Neural cell (in vitro differentiated cells): Measurements from ENCODE around the gene RDX. TPM values are rescaled to one million over a fixed set of nuclear protein-coding genes. Genes with fewer than 3 reads are reported as not detected.
A peak's percentile ranks its signal among the peaks of the same experiment; 100 is the strongest.

Experiments used
- H2AFZ ChIP-seq: fragments of 200-600, 300-800 bp; sonication (generic), shearing (Covaris generic); 2 replicates; pipeline ENCODE4 v1.6.0; 2014; ENCODE audit warnings: low read depth, mild to moderate bottlenecking, antibody characterized with exemption, low read length, moderate library complexity
- H3F3A ChIP-seq: fragments of 200-600 bp; shearing (Covaris generic); 2 replicates; pipeline ENCODE4 v1.6.1; 2016; ENCODE audit warnings: mild to moderate bottlenecking, moderate library complexity, mixed read lengths, antibody characterized with exemption, low read length; ENCODE audit not compliant: insufficient read depth, poor library complexity, severe bottlenecking
- H3K27ac ChIP-seq: fragments of 200-600, 300-800 bp; sonication (generic), shearing (Covaris generic); 2 replicates; pipeline ENCODE4 v1.5.1; 2014; ENCODE audit warnings: mild to moderate bottlenecking, low read length, moderate library complexity
- H3K27me3 ChIP-seq: fragments of 300-800, 200-600 bp; sonication (generic), shearing (Covaris generic); 2 replicates; pipeline ENCODE4 v1.6.0; 2014; ENCODE audit warnings: mild to moderate bottlenecking, low read depth, low read length, moderate library complexity; ENCODE audit not compliant: insufficient read depth
- H3K36me3 ChIP-seq: fragments of 300-800, 200-600 bp; sonication (generic), shearing (Covaris generic); 2 replicates; pipeline ENCODE4 v1.5.1; 2014; ENCODE audit warnings: mild to moderate bottlenecking, antibody characterized with exemption, low read length, moderate library complexity; ENCODE audit not compliant: insufficient read depth
- H3K4me2 ChIP-seq: fragments of 300-800, 200-600 bp; sonication (generic), shearing (Covaris generic); 2 replicates; pipeline ENCODE4 v1.6.0; 2014; ENCODE audit warnings: mild to moderate bottlenecking, low read length
- H3K4me3 ChIP-seq: fragments of 300-800, 200-600 bp; sonication (generic), shearing (Covaris generic); 2 replicates; pipeline ENCODE4 v1.5.1; 2014; ENCODE audit warnings: mild to moderate bottlenecking, low read length, moderate library complexity
- H3K79me2 ChIP-seq: fragments of 200-600 bp; shearing (Covaris generic); replicated peaks from 2 replicates; pipeline ENCODE4 v1.6.0; 2014; ENCODE audit warnings: mild to moderate bottlenecking, low read length, moderate library complexity; ENCODE audit not compliant: insufficient read depth
- H3K9ac ChIP-seq: fragments of 300-800, 200-600 bp; sonication (generic), shearing (Covaris generic); 2 replicates; pipeline ENCODE4 v1.6.1; 2016; ENCODE audit warnings: mild to moderate bottlenecking, low read length, mixed read lengths
- H3K9me2 ChIP-seq: fragments of 200-600 bp; shearing (Covaris generic); 2 replicates; pipeline ENCODE4 v1.6.1; 2016; ENCODE audit warnings: mild to moderate bottlenecking, low read length, mixed read lengths; ENCODE audit not compliant: insufficient read depth
- H3K9me3 ChIP-seq: fragments of 200-600, 300-800 bp; sonication (generic), shearing (Covaris generic); 2 replicates; pipeline ENCODE4 v1.6.1; 2016; ENCODE audit warnings: mild to moderate bottlenecking, mixed run types, low read length, moderate library complexity, mixed read lengths
- H4K20me1 ChIP-seq: fragments of 200-600 bp; shearing (Covaris generic); 2 replicates; pipeline ENCODE4 v1.6.1; 2016; ENCODE audit warnings: mild to moderate bottlenecking, mixed run types; ENCODE audit not compliant: insufficient read depth
- CTCF ChIP-seq: fragments of 450-650 bp; IDR thresholded peaks from 2 replicates; pipeline ENCODE4 v1.5.1; 2014; ENCODE audit warnings: antibody characterized with exemption, mild to moderate bottlenecking, moderate library complexity; ENCODE audit not compliant: poor library complexity, severe bottlenecking
- EP300 ChIP-seq: fragments of 450-650 bp; conservative IDR thresholded peaks from 2 replicates; pipeline ENCODE4 v1.6.1; 2014; ENCODE audit warnings: antibody characterized with exemption, mild to moderate bottlenecking, moderate library complexity; ENCODE audit not compliant: poor library complexity, severe bottlenecking
- EZH2 ChIP-seq: fragments of 200-600, 300-800 bp; shearing (Covaris generic), sonication (generic); IDR thresholded peaks from 2 replicates; pipeline ENCODE4 v1.6.1; 2014; ENCODE audit warnings: antibody characterized with exemption, low read length, borderline replicate concordance, mild to moderate bottlenecking; ENCODE audit not compliant: insufficient read depth, poor library complexity, severe bottlenecking
- MXI1 ChIP-seq: fragments of 450-650 bp; conservative IDR thresholded peaks from 2 replicates; pipeline ENCODE4 v1.6.1; 2014; ENCODE audit warnings: antibody characterized with exemption, mild to moderate bottlenecking; ENCODE audit not compliant: poor library complexity, severe bottlenecking
- POLR2AphosphoS5 ChIP-seq: IDR thresholded peaks from 2 replicates; pipeline ENCODE4 v1.6.1; 2012
- RAD21 ChIP-seq: fragments of 450-650 bp; conservative IDR thresholded peaks from 2 replicates; pipeline ENCODE4 v1.6.1; 2014; ENCODE audit warnings: antibody characterized with exemption, mild to moderate bottlenecking, moderate library complexity
- REST ChIP-seq: IDR thresholded peaks from 2 replicates; pipeline ENCODE4 v1.6.1; 2012; ENCODE audit warnings: borderline replicate concordance
- SMC3 ChIP-seq: fragments of 450-650 bp; conservative IDR thresholded peaks from 2 replicates; pipeline ENCODE4 v1.6.1; 2014; ENCODE audit warnings: antibody characterized with exemption, mild to moderate bottlenecking, moderate library complexity; ENCODE audit not compliant: poor library complexity
- TAF1 ChIP-seq: IDR thresholded peaks from 2 replicates; pipeline ENCODE4 v1.6.1; 2012; ENCODE audit warnings: low read depth
- polyA plus RNA-seq: library from polyadenylated mRNA; depleted of rRNA; stranded (reverse); fragments of >200 nt; gene quantifications from 2 replicates; pipeline ENCODE4 v1.2.3, GENCODE V29; 2014

The RDX gene
- polyA plus RNA-seq, 1 donor from 2014 or later: 39.0 TPM

- Histone ChIP-seq H3K9me3 (no peaks in the 10 kb centered on the region), H3K27ac (no peak overlapping the region), H3K4me3 (no peak overlapping the region), H2AFZ (no peak overlapping the region), H3K36me3 (peaks cover 7% of the 10 kb centered on the region), H3K27me3 (no peaks in the 10 kb centered on the region), H3F3A (no peaks in the 10 kb centered on the region), H3K79me2 (peaks cover 96% of the 10 kb centered on the region), H3K9ac (no peak overlapping the region), H3K9me2 (no peaks in the 10 kb centered on the region), H3K4me2 (no peak overlapping the region), H4K20me1 (no peaks in the 10 kb centered on the region)
- no peak for TF ChIP-seq POLR2AphosphoS5
- no peak for TF ChIP-seq EZH2
- TF ChIP-seq REST: no peak
- TF ChIP-seq RAD21: no peak
- TF ChIP-seq MXI1: no peak
- TF ChIP-seq EP300: no peak
- TF ChIP-seq CTCF: no peak
Measured at GRCh38 chr11:110141812-110142211, 154.6 kb downstream of the RDX start.

DNA sequence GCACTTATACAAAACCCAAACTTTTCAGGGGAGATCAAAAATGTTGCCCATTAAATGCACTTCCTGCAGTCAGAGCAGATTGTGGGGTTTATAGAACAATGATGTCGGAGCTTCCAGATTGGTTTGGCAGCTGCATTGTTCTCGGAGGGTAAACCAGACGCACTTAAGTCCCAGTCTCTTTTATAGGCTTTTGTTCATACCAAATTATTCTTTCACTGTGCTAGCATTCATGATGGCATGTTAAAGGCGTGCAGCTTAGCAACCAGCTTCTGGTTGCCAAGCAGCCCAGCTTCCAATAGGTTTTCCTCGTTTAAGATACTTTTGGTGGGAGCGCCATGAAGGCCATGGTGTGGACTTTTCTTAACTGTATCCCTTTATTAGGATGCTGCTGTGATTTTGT, 162.3 kb downstream of the RDX start:
- H3K27ac ChIP-seq: peak overlapping the region; percentile 81
- H3K36me3 ChIP-seq: no peaks in the 10 kb centered on the region
- H3K9me3 ChIP-seq: no peaks in the 10 kb centered on the region
- H2AFZ ChIP-seq: no peak overlapping the region
- TF ChIP-seq MXI1 (peak; percentile 72), POLR2AphosphoS5 (peak; percentile 66), RAD21 (no peak), EP300 (peak; percentile 80)
- peaks cover 73% of the 10 kb centered on the region for H3K79me2 ChIP-seq
- H3K4me2 ChIP-seq: peak overlapping the region; percentile 78
- H3K27me3 ChIP-seq: no peaks in the 10 kb centered on the region
- H3K4me3 ChIP-seq: peak overlapping the region; percentile 66
- H3F3A ChIP-seq: peaks cover 3% of the 10 kb centered on the region
- no peaks in the 10 kb centered on the region for H4K20me1 ChIP-seq
- no peaks in the 10 kb centered on the region for H3K9me2 ChIP-seq
- peak overlapping the region; percentile 43 for H3K9ac ChIP-seq

DNA sequence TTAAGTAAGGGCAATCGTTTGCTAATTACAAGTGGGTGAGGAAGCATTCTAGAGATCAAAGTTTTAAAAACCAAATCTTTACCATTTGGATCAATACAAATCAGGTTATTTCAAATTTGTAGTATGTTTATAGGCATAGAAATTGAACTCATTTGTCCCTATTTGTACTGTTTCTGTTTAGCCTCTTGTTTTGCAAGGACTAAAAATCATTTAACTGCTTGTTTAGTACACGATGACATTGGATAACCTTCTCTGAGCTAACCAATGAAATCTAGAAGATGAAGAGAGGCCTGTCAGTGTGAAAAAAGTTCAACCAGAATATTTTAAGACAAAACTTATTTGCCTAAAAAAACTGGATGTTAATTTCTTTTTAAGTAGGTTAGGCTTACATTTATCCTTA, 163.3 kb downstream of the RDX start:
- H3K27me3 ChIP-seq: no peaks in the 10 kb centered on the region
- H2AFZ ChIP-seq: no peak overlapping the region
- TF ChIP-seq TAF1 (no peak), EZH2 (no peak), MXI1 (no peak), SMC3 (no peak), RAD21 (no peak), REST (no peak), CTCF (no peak), EP300 (no peak), POLR2AphosphoS5 (no peak)
- no peaks in the 10 kb centered on the region for H3K9me3 ChIP-seq
- peaks cover 64% of the 10 kb centered on the region for H3K79me2 ChIP-seq
- H3K36me3 ChIP-seq: no peaks in the 10 kb centered on the region
- peak overlapping the region; percentile 66 for H3K4me3 ChIP-seq
- H3K4me2 ChIP-seq: peak overlapping the region; percentile 78
- no peaks in the 10 kb centered on the region for H3K9me2 ChIP-seq
- H4K20me1 ChIP-seq: no peaks in the 10 kb centered on the region
- peak overlapping the region; percentile 4 for H3K9ac ChIP-seq
- peaks cover 3% of the 10 kb centered on the region for H3F3A ChIP-seq
- peak overlapping the region; percentile 81 for H3K27ac ChIP-seq
